ENCODE data around the gene LPCAT3. TPM values are rescaled to one million over a fixed set of nuclear protein-coding genes. Genes with fewer than 3 reads are reported as not detected.

The LPCAT3 gene
- total RNA-seq, 1 experiment from 2014 or later, result 45.8 TPM

- Histone ChIP-seq H2AFZ (ENCODE audit: low read depth, low read length, poor library complexity, severe bottlenecking) (no peak overlapping the region), H3K9me3 (ENCODE audit: control insufficient read depth in 1 of 2, insufficient read depth in 1 of 2, low read depth in 1 of 2, low read length in 2 of 2) (no peaks in the 10 kb centered on the region), H3K9me2 (ENCODE audit: insufficient read depth) (no peaks in the 10 kb centered on the region), H3K4me1 (ENCODE audit: control insufficient read depth in 1 of 2, insufficient read depth in 2 of 2, low read length in 2 of 2) (peaks cover 12 to 29% of the 10 kb centered on the region in 2 experiments), H3K79me2 (ENCODE audit: insufficient read depth, low read length) (peaks cover 14% of the 10 kb centered on the region), H3K27ac (ENCODE audit: low read depth, low read length) (no peak overlapping the region), H3K9ac (ENCODE audit: low read length) (no peak overlapping the region), H3K4me3 (replicated peaks in 1 of 2; ENCODE audit: low read depth in 1 of 2, low read length in 2 of 2) (no peak overlapping the region), H3K36me3 (ENCODE audit: control insufficient read depth in 1 of 2, insufficient read depth in 2 of 2, low read length in 2 of 2) (no peaks in the 10 kb centered on the region), H3K4me2 (ENCODE audit: low read length) (0 out of 2 replicates have a peak overlapping the region, but pooled peaks have one; percentile 2), H3K27me3 (ENCODE audit: insufficient read depth, low read length) (no peaks in the 10 kb centered on the region), H4K20me1 (ENCODE audit: insufficient read depth) (no peaks in the 10 kb centered on the region)
- ATAC-seq (no peak), DNase-seq (ENCODE audit: low read depth, low spot score) (no peak)
- POLR2A ChIA-PET, result no interaction called here
- CTCF ChIA-PET, result no interaction called here
- no TSS peak for BruUV-seq (replicated peaks)
- RAD21 ChIA-PET (ENCODE audit: low non-redundant PET in 1 of 2, low total read pairs in 2 of 2, uncharacterized antibody in 2 of 2, unreplicated experiment in 2 of 2), result no interaction called here
- TF ChIP-seq FOSL1 (IDR thresholded peaks at IDR 0.05; ENCODE audit: low read depth) (no peak), CEBPB (IDR thresholded peaks at IDR 0.05; ENCODE audit: low read depth) (no peak), ZNF274 (IDR thresholded peaks at IDR 0.05; ENCODE audit: low read depth, low read length) (no peak), EZH2phosphoT487 (IDR thresholded peaks at IDR 0.05; ENCODE audit: borderline replicate concordance) (no peak), ELF1 (IDR thresholded peaks at IDR 0.05; ENCODE audit: borderline replicate concordance, low read depth) (no peak), EGR1 (IDR thresholded peaks at IDR 0.05; ENCODE audit: low read depth) (no peak), SIN3A (IDR thresholded peaks at IDR 0.05; ENCODE audit: low read depth) (no peak), ZBTB33 (IDR thresholded peaks at IDR 0.05; ENCODE audit: extremely low read depth, insufficient replicate concordance, low read length) (no peak), CBX3 (IDR thresholded peaks at IDR 0.05; ENCODE audit: low read depth) (no peak), YY1 (IDR thresholded peaks at IDR 0.05; ENCODE audit: extremely low read depth, insufficient replicate concordance, low read depth, low read length) (no peak), SRF (IDR thresholded peaks at IDR 0.05; ENCODE audit: low read depth) (no peak), JUND (IDR thresholded peaks at IDR 0.05) (no peak), POLR2A (IDR thresholded peaks at IDR 0.05; ENCODE audit: borderline replicate concordance, extremely low read depth, insufficient read depth, insufficient read length) (no peak), CTCF (IDR thresholded peaks at IDR 0.05 in 2 of 3, conservative IDR thresholded peaks at IDR 0.05 in 1 of 3; ENCODE audit: borderline replicate concordance in 1 of 3, insufficient read depth in 1 of 3, low read depth in 2 of 3, low read length in 2 of 3) (no peak), SP1 (IDR thresholded peaks at IDR 0.05; ENCODE audit: low read depth) (no peak), TCF7L2 (IDR thresholded peaks at IDR 0.05; ENCODE audit: borderline replicate concordance, extremely low read depth, insufficient read depth, insufficient read length) (no peak)
- TF ChIP-seq, protein P1, sequence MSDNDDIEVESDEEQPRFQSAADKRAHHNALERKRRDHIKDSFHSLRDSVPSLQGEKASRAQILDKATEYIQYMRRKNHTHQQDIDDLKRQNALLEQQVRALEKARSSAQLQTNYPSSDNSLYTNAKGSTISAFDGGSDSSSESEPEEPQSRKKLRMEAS (IDR thresholded peaks at IDR 0.05), result no peak
- TF ChIP-seq, protein P2, sequence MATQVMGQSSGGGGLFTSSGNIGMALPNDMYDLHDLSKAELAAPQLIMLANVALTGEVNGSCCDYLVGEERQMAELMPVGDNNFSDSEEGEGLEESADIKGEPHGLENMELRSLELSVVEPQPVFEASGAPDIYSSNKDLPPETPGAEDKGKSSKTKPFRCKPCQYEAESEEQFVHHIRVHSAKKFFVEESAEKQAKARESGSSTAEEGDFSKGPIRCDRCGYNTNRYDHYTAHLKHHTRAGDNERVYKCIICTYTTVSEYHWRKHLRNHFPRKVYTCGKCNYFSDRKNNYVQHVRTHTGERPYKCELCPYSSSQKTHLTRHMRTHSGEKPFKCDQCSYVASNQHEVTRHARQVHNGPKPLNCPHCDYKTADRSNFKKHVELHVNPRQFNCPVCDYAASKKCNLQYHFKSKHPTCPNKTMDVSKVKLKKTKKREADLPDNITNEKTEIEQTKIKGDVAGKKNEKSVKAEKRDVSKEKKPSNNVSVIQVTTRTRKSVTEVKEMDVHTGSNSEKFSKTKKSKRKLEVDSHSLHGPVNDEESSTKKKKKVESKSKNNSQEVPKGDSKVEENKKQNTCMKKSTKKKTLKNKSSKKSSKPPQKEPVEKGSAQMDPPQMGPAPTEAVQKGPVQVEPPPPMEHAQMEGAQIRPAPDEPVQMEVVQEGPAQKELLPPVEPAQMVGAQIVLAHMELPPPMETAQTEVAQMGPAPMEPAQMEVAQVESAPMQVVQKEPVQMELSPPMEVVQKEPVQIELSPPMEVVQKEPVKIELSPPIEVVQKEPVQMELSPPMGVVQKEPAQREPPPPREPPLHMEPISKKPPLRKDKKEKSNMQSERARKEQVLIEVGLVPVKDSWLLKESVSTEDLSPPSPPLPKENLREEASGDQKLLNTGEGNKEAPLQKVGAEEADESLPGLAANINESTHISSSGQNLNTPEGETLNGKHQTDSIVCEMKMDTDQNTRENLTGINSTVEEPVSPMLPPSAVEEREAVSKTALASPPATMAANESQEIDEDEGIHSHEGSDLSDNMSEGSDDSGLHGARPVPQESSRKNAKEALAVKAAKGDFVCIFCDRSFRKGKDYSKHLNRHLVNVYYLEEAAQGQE (IDR thresholded peaks at IDR 0.05; ENCODE audit: low read depth), result no peak
- intact Hi-C loops (cut with micrococcal nuclease), result no loop called here
Measured at GRCh38 chr12:7021956-7022355, 3.7 kb upstream of the LPCAT3 start.

All from HCT116 (cell line).